Measurements from ENCODE around the gene PEX14. TPM values are rescaled to one million over a fixed set of nuclear protein-coding genes. Genes with fewer than 3 reads are reported as not detected.

Gene PEX14
- total RNA-seq, 1 donor from 2014 or later: 17.8 TPM

- no peak overlapping the region for H3K27ac Mint-ChIP-seq
- no peaks in the 10 kb centered on the region for H3K9me3 Mint-ChIP-seq
- no peak for TF ChIP-seq CTCF (IDR thresholded peaks at IDR 0.05)
- no peaks in the 10 kb centered on the region for H3K27me3 Mint-ChIP-seq
- no peak overlapping the region for H3K4me3 Mint-ChIP-seq
- no peaks in the 10 kb centered on the region for H3K4me1 Mint-ChIP-seq
- ATAC-seq (ENCODE audit: low read depth) (no peak), DNase-seq (no peak)
- ChIA-PET POLR2A (interaction anchor here (0.7 kb wide), 1 partner anchor 49 kb away, joined by 7 read pairs; no protein-coding TSS in a partner anchor), CTCF (no interaction called here)
- H3K36me3 Mint-ChIP-seq (ENCODE audit: low read depth): peaks cover 50% of the 10 kb centered on the region
- intact Hi-C loops (cut with micrococcal nuclease): no loop called here
These were observed 15.6 kb upstream of the PEX14 start for GRCh38 chr1:10459184-10459583.

- CTCF ChIA-PET: no interaction called here
- Mint-ChIP-seq H3K4me3 (no peak overlapping the region), H3K27me3 (no peaks in the 10 kb centered on the region), H3K27ac (no peak overlapping the region), H3K36me3 (ENCODE audit: low read depth) (peaks cover 61% of the 10 kb centered on the region), H3K9me3 (no peaks in the 10 kb centered on the region), H3K4me1 (peaks cover 14% of the 10 kb centered on the region)
- no peak for TF ChIP-seq CTCF (IDR thresholded peaks at IDR 0.05)
- POLR2A ChIA-PET: no interaction called here
- DNase-seq (no peak), ATAC-seq (ENCODE audit: low read depth) (no peak)
- intact Hi-C loops (cut with micrococcal nuclease): no loop called here
These were observed 7.7 kb upstream of the PEX14 start for GRCh38 chr1:10467078-10467477.

GRCh38 chr1:10470043-10470442, 4.7 kb upstream of the PEX14 start:
- DNase-seq: no peak
- POLR2A ChIA-PET: interaction anchor here (1.2 kb wide), 1 partner anchor 437 kb away, joined by 6 read pairs; the partner anchor contains the start of gene UBE4B
- no peaks in the 10 kb centered on the region for H3K27me3 Mint-ChIP-seq
- CTCF ChIA-PET: no interaction called here
- no peak for TF ChIP-seq CTCF (IDR thresholded peaks at IDR 0.05)
- no peak overlapping the region for H3K4me3 Mint-ChIP-seq
- H3K4me1 Mint-ChIP-seq: peaks cover 37% of the 10 kb centered on the region
- intact Hi-C loops (cut with micrococcal nuclease): loop anchor here (5.0 to 10.0 kb wide), 2 partner anchors 1335 to 1512 kb away; partner anchors contain the start of genes CLCN6, MFN2 and MTHFR
- no peaks in the 10 kb centered on the region for H3K9me3 Mint-ChIP-seq
- peaks cover 38% of the 10 kb centered on the region for H3K36me3 Mint-ChIP-seq (ENCODE audit: low read depth)
- ATAC-seq (ENCODE audit: low read depth): no peak
- no peak overlapping the region for H3K27ac Mint-ChIP-seq

- DNase-seq: peak; percentile 20
- TF ChIP-seq CTCF (IDR thresholded peaks at IDR 0.05): no peak
- intact Hi-C loops (cut with micrococcal nuclease): loop anchor here (1.0 to 10.0 kb wide), 6 partner anchors 24 to 1511 kb away; partner anchors contain the start of genes CENPS, CLCN6, MFN2 and MTHFR
- Mint-ChIP-seq H3K4me1 (peaks cover 51% of the 10 kb centered on the region), H3K36me3 (ENCODE audit: low read depth) (peaks cover 36% of the 10 kb centered on the region), H3K27me3 (no peaks in the 10 kb centered on the region), H3K4me3 (peak overlapping the region; percentile 94), H3K9me3 (no peaks in the 10 kb centered on the region), H3K27ac (peak overlapping the region; percentile 90)
- ChIA-PET POLR2A (no interaction called here), CTCF (interaction anchor here (0.7 kb wide), 1 partner anchor 24 kb away, joined by 4 read pairs; no protein-coding TSS in a partner anchor)
- ATAC-seq (ENCODE audit: low read depth): no peak
These were observed 3.1 kb upstream of the PEX14 start for GRCh38 chr1:10471411-10472219.
